GM19467 (cell line): ENCODE data around the gene DZIP1.

Experiments used
- ATAC-seq: cut with Tn5 transposase; IDR thresholded peaks from one replicate; pipeline ENCODE4 v1.9.1; 2021; ENCODE audit warnings: mild to moderate bottlenecking, moderate library complexity; ENCODE audit not compliant: unreplicated experiment

The DZIP1 gene

DNA sequence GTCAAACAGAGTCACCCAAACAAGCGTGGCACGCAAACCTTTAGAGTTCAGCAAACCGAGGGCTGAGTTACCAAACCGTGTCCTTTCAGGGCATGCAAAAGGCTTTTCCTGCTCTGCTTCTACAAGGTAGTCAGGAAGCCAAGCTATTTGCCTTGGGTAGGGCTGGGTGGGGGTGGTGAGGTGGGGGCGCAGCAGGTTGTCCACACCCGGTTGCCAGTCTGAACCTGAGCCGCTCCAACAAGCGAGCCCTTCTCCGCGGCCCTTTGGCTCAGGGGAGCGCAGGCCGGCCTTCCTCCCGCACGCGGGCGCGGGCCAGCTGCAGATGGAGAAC lies 92.3 kb downstream of the DZIP1 start:
- ATAC-seq: no peak

GRCh38 chr13:95547531-95548167 lies 96.9 kb downstream of the DZIP1 start:
- ATAC-seq: no peak

GRCh38 chr13:95546919-95547318 lies 97.6 kb downstream of the DZIP1 start:
- no peak for ATAC-seq

DNA sequence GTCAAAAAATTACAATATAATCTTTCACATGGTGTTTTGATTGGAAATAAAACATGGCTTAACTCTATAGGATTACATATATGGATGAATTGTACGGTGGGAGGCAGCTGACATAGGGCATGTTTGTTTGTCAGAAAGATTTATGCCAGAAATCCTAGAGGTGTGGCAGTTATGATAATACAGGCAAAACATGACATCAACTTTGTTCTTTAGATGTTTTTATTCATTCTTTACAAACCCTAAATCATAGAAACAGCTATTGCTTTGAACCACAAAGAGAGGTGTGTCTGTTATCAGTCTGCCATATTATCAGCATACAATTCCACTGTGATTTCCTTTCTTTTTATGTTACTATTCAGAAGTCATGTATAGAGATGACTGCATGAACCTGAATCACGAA lies 100.2 kb downstream of the DZIP1 start:
- no peak for ATAC-seq

DNA sequence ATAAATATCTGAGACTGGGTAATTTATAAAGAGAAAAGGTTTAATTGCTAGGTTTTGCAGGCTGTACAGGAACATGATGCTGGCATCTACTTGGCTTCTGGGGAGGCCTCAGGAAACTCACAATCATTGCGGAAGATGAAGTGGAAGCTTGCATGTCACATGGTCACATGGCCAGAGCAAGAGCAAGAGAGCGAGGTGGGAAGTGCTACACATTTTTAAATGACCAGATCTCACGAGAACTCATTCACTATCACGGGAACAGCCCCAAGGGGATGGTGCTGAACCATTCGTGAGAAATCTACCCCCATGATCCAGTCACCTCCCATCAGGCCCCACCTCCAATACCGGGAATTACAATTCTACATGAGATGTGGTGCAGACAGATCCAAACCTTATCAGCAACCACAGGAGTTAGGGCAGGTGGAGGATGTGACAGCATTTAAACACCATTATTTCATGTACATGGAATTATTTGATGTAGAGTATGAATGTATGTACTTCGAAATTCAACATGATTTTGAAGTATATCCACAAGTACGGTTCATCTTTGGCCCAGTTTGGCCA lies 102.5 kb downstream of the DZIP1 start:
- ATAC-seq: no peak

DNA sequence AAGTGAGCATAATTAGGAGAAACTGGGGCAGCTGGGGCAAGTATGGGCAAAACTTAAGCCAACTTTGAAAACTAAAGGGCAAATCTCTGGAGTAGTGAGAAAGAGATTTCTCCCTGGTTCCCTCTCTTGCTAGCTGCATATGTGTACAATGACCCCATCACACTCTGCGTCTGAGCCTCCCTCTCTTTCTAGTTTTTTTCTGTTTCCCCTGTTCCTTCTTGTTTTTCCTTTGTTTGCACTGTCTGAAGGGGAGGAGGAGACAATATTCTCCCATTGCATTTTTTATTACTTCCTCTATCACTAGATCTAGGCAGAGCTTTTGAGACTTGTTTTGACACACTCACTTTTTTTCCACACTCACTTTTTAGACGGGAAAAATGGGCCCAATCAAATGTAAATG lies 103.2 kb downstream of the DZIP1 start:
- ATAC-seq: no peak

- ATAC-seq: no peak
Observed at GRCh38 chr13:95540888-95541287, 103.6 kb downstream of the DZIP1 start.

- no peak for ATAC-seq
Observed at GRCh38 chr13:95536632-95537241, 107.8 kb downstream of the DZIP1 start.

DNA sequence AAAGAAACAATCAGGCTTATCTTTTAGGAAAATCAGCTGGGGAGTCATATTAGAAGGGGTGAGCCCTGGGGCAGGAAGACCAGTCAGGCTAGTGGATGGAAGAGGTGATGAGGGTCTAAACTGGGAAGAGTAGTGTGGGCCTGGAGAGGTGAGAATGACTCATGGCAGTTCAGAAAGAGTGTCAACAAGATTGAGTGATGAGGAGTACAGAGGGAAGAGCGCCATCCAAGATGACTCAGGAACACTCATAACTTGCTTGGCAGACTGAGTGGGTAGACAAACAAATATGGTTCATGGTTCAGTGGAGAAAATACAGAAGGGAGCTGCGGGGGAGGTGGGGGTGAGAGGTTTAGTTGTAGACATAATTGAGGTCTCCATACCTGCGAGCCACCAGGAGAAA lies 109.3 kb downstream of the DZIP1 start:
- no peak for ATAC-seq

DNA sequence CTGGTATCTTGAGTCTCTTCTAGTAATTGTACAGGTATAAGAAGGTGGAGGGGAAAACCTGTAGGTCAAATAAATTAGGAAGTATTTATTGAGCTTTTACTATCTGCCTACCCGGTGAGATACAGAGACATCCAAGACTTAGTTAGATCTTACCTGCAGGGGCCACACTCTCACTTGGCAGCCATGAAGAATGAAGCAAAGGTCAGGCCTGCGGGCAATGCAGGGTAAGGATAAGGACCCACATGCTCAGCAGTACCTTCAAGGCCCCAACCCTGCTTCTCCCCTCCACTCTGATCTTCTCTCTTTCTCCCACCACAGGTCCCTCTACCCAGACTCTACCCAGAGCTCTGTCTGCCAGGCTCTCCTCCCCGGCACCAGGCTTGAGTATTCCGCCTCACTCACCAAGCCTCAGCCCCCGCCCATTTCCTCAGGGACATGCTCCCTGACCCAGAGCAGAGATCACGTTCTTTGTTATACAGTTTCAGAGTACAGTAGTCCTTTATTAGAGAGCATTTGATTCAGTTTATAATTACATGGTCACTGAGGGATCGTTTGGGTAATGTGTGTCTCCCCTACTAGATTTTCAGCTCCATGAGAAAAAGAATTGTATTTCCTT lies 110.9 kb downstream of the DZIP1 start:
- ATAC-seq: no peak

GRCh38 chr13:95530178-95530577 lies 114.3 kb downstream of the DZIP1 start:
- ATAC-seq: no peak
